ENCODE data around the gene ZNF835. TPM values are rescaled to one million over a fixed set of nuclear protein-coding genes. Genes with fewer than 3 reads are reported as not detected.

The ZNF835 gene
- total RNA-seq, 1 donor = not detected

DNA sequence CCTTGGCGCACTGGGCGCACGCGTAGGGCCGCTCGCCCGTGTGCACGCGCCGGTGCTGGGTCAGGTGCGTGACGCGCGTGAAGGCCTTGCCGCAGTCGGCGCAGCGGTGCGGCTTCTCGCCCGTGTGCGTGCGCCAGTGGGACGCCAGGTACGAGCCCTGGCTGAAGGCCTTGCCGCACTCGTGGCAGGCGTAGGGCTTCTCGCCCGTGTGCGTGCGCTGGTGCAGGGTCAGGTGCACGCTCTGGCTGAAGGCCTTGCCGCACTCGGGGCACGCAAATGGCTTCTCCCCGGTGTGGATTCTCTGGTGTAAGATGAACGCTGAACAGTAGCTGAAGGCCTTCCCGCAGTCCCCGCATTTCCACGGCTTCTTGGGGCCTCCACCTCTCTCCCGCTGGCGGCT is 7.0 kb downstream of the ZNF835 start:
- no peak overlapping the region for H3K4me3 ChIP-seq (ENCODE audit: low read depth, low read length)
- TF ChIP-seq, protein P1, sequence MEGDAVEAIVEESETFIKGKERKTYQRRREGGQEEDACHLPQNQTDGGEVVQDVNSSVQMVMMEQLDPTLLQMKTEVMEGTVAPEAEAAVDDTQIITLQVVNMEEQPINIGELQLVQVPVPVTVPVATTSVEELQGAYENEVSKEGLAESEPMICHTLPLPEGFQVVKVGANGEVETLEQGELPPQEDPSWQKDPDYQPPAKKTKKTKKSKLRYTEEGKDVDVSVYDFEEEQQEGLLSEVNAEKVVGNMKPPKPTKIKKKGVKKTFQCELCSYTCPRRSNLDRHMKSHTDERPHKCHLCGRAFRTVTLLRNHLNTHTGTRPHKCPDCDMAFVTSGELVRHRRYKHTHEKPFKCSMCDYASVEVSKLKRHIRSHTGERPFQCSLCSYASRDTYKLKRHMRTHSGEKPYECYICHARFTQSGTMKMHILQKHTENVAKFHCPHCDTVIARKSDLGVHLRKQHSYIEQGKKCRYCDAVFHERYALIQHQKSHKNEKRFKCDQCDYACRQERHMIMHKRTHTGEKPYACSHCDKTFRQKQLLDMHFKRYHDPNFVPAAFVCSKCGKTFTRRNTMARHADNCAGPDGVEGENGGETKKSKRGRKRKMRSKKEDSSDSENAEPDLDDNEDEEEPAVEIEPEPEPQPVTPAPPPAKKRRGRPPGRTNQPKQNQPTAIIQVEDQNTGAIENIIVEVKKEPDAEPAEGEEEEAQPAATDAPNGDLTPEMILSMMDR (IDR thresholded peaks at IDR 0.05; ENCODE audit: insufficient read depth, low read length) = no peak
- no peak for DNase-seq (ENCODE audit: low read depth)

DNA sequence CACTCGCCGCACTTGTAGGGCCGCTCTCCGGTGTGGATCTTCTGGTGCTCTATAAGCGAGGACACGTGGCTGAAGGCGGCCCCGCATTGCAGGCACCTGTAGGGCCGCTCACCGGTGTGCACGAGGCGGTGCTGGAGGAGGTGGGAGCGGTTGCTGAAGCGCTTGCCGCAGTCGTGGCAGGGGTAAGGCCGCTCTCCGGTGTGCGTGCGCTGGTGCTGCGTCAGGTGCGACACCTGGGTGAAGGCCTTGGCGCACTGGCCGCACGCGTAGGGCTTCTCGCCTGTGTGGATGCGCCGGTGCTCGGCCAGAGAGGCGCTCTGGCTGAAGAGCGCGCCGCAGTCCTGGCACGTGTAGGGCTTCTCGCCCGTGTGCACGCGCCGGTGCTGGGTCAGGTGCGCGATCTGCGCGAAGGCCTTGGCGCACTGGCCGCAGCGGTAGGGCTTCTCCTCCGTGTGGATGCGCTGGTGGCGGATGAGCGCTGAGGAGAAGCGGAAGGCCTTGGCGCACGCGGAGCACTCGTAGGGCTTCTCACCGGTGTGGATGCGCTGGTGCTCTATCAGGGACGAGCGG is 7.5 kb downstream of the ZNF835 start:
- TF ChIP-seq, protein P1 (IDR thresholded peaks at IDR 0.05; ENCODE audit: insufficient read depth, low read length) = no peak
- DNase-seq (ENCODE audit: low read depth) = no peak
- H3K4me3 ChIP-seq (ENCODE audit: low read depth, low read length) = no peak overlapping the region

DNA sequence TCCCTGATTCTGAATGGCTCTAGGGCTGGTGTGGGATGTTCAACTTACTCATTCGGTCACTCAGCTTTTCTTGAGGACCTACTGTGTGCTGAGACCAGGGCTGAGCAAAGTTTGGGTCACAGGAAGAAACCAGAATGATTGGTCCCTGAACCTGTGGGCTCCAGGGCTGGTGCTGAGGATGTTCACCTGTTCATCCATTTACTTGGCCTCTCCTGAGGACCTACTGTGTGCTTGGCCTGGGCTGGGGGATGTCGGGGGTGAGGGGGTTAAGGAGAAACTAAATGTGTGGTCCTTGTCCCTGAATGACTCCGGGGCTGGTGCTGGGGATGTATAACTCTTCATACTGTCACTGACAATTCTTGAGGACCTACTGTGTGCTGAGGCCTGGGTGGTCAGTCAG is 10.3 kb downstream of the ZNF835 start:
- TF ChIP-seq, protein P1 (IDR thresholded peaks at IDR 0.05; ENCODE audit: insufficient read depth, low read length) = no peak
- DNase-seq (ENCODE audit: low read depth) = no peak
- no peak overlapping the region for H3K4me3 ChIP-seq (ENCODE audit: low read depth, low read length)

DNA sequence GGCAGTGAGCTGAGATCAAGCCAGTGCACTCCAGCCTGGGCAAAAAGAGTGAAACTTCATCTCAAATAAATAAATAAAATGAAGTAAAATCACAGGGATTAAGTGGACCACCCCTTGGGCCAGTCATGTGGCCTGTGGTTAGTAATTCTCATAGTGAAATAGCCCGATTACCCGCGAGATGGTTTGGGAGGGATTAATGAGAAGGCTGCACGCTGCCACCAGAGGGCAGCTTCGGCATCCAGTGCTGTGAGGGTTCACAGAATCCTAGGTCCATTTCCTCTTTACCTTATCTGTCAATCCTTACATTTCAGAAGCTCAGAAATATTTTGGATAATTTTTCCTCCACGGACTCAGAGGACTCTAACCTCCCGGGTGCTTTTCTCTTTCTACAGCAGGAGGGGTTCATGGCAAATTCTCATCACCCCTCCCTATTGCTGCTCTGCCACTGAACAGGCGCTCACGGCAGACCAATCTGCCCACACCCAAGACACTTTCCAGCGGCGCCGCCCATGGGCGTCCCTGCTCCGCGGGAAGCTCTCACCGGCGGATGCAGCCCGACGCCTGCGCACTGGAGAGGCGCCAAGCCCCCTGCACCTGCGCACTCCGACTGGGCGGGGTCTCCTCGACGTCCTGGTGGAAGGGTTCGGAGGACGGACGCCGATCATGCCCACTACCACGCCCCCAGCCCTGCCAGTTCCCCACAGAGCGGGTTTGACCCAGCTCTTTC is 11.0 kb downstream of the ZNF835 start:
- DNase-seq (ENCODE audit: low read depth) = no peak
- TF ChIP-seq, protein P1 (IDR thresholded peaks at IDR 0.05; ENCODE audit: insufficient read depth, low read length) = no peak
- H3K4me3 ChIP-seq (ENCODE audit: low read depth, low read length) = no peak overlapping the region

DNA sequence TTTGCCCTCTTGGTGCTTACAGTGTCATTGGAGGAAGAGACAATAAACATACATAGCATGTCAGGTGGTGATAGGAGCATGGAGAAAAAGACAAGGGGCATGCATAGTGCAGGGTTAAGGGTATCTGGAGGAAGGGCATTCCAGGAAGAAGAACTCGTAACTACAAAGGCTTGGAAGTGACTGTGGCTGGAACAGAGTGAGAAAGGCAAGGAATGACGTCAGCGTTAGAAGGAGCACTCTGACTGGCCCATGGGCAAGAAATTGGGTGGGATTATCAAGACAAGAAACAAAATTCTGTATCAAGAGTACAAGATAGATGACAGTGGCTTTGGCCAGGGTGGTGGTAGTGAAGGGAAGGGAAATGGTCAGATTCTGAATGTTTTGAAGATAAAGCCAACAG is 17.4 kb downstream of the ZNF835 start:
- TF ChIP-seq, protein P1 (IDR thresholded peaks at IDR 0.05; ENCODE audit: insufficient read depth, low read length) = no peak
- no peak overlapping the region for H3K4me3 ChIP-seq (ENCODE audit: low read depth, low read length)
- no peak for DNase-seq (ENCODE audit: low read depth)

DNA sequence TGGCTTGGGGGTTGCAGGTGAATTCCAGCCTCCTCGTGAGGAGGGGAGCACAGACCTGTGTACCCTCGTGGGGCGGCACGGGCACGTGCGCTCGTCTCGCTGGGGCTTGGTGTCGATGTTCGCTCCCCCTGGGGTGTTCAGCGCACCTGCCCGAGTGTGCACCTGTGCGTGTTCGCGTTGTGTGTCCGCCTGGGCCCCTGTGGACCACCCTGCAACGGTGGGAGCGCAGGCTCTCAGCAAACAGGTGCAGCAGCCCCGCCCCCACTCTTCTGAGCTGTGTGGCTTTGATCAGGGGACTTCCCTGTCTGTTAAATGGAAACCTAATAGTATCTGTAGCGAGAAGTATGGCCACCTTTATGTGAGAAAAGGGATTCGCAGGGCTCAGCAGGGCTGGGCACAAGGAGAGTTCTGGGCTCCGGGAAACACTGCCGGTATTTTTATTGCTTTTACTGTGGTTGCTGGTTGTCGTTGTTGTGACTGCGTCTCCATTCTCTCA is 28.0 kb downstream of the ZNF835 start:
- no peak overlapping the region for H3K4me3 ChIP-seq (ENCODE audit: low read depth, low read length)
- TF ChIP-seq, protein P1 (IDR thresholded peaks at IDR 0.05; ENCODE audit: insufficient read depth, low read length) = no peak
- DNase-seq (ENCODE audit: low read depth) = no peak
